GM19099 (cell line): Measurements from ENCODE around the gene CHCHD6.

ENCODE experiments used
- POLR2A ChIP-seq: IDR thresholded peaks from 3 replicates; pipeline ENCODE4 v1.6.1; 2011; ENCODE audit warnings: low read depth; ENCODE audit not compliant: insufficient read length; ENCODE audit errors: extremely low read depth

The CHCHD6 gene

GRCh38 chr3:126714276-126714900, 10.3 kb downstream of the CHCHD6 start:
- TF ChIP-seq POLR2A, result no peak

DNA sequence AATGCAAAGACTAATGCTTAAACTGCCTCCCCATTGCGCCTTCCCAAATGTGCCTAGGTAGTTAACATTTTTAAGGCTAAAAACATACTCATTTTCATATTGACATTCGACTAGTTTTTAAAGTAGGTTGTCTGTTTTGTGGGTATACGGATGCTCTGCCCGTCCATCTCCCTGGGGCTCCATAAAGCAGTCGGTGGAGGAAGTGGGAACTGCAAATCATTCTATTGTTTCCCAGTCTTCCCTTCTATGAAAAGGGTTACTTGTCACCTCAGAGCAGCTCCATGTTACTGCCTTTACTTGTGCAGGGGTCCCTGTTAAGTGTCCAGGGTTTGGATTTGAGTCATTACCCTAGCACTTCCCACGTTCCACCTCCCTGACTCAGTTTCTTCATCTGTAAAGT, 10.9 kb downstream of the CHCHD6 start:
- no peak for TF ChIP-seq POLR2A

- no peak for TF ChIP-seq POLR2A
These were observed 11.4 kb downstream of the CHCHD6 start for GRCh38 chr3:126715432-126715831.

DNA sequence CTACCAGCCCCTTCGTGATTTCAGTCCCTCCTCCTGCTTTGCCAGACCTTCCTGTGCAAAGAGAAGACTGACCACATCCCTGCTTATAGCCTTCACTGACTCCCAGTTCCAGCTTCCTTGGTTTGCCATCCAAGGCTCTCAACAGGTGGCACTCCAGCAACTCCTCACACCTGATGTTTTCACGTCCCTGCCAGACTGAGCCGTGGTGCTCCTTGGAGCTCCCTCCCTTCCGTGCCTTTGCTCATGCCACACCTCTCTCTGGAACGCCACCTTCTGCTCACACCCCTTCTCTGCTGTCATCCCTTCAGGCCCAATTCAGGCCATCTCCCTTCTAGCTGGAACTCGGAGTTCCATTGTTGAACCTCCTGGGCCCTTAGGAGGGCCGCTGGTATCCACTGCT, 12.0 kb downstream of the CHCHD6 start:
- no peak for TF ChIP-seq POLR2A

DNA sequence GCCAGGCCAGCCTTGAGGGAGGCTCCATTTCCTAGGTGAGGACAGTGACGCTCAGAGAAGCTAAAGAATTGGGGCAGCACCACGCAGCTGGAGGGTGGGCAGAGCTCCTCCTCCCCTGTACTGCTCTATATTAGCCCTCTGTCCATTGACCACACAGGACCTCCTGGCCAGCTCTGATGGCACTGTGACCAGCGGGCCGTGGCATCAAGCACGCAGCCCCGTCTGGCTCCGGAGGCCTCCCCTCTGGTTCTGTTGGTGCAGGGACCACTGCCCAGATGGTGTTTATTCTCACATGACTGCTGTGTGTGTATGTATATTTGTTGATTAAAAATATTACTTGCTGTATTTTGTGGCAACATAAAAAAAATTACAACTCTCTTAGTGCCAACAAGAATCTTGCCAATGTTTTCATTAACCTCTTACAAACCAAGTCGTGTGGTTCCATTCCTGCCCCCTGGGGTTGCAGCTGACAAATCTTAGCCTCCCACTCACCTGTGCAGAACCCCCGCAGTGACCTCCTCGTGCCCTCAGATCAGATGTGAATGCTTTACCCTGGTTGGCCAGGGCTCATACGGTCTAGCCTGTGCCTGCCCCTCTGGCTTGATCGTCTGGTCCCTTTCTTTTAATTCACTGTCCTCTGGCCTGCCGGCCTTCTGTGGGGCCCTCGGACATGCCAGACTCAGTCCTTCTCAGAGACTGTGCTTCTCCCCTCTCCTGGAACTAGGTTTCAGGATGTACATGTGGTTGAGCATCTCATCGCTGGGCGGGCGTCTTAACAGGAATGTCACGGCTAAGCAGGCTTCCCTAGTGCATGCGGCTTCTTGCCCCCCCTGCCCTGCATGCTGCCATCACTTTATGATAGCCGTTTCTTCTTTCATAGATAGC, 14.8 kb downstream of the CHCHD6 start:
- no peak for TF ChIP-seq POLR2A

DNA sequence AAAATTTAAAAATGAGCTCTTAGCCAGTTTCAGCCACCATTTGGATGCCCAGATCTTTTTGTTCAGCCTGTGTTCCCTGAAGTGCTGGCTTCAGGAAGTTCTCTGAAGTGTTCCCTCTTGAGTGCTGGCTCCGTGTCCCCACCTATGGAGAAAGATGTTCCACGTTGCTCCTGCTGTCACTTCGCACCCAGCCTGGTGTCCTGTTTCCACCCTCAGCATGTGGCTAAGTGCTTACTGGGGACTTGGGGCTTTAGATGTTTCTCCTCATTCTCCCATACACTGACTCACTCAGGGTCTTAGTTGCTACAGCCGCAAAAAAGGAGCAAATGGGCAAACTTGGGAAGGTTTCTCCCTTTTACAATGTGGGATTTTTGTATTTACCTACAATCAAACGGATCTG, 16.6 kb downstream of the CHCHD6 start:
- TF ChIP-seq POLR2A, result no peak

DNA sequence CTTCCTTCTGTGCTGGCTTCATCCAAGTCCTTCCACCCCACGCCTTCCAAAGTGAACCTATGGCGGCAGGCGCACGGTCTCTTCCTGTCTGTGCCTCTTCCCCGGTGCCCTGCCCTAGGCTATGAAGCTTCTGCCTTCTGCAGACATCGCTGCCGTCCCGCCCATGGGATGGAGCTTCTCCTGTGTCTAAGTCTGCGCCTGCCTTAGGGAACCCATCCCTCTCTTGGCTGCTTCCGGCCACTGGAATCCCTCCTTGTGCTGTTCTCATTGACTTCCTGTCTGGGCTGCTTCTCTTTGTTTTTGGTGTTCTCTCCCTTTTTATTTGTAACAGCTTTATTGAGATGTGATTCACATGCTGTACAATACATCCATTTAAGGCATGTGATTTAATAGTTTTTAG, 17.2 kb downstream of the CHCHD6 start:
- no peak for TF ChIP-seq POLR2A

- no peak for TF ChIP-seq POLR2A
These were observed 19.2 kb downstream of the CHCHD6 start for GRCh38 chr3:126723237-126723636.

- no peak for TF ChIP-seq POLR2A
These were observed 19.8 kb downstream of the CHCHD6 start for GRCh38 chr3:126723801-126724200.

GRCh38 chr3:126728680-126729079, 24.6 kb downstream of the CHCHD6 start:
- TF ChIP-seq POLR2A, result no peak

GRCh38 chr3:126730376-126730775, 26.3 kb downstream of the CHCHD6 start:
- no peak for TF ChIP-seq POLR2A

DNA sequence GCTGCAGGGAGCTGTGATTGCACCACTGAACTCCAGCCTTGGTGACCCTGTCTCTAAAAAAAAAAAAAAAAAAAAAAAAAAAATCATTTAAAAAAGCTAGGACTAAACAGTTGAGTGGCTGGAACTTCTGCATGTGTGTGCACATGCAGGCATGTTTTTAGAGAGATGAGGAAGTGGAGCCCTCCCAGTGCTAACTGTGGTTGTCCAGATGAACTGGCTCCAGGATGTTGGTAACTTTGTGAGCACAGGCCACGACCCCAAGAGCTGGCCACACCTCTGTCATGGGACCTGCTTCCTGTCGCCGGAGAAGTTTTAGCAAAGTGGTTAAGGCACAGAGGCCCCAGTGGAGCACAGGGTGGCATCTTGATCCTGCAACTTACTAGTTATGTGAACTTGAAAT, 27.0 kb downstream of the CHCHD6 start:
- TF ChIP-seq POLR2A, result no peak

- TF ChIP-seq POLR2A, result no peak
These were observed 28.4 kb downstream of the CHCHD6 start for GRCh38 chr3:126732281-126733060.

- no peak for TF ChIP-seq POLR2A
These were observed 29.0 kb downstream of the CHCHD6 start for GRCh38 chr3:126733061-126733430.

DNA sequence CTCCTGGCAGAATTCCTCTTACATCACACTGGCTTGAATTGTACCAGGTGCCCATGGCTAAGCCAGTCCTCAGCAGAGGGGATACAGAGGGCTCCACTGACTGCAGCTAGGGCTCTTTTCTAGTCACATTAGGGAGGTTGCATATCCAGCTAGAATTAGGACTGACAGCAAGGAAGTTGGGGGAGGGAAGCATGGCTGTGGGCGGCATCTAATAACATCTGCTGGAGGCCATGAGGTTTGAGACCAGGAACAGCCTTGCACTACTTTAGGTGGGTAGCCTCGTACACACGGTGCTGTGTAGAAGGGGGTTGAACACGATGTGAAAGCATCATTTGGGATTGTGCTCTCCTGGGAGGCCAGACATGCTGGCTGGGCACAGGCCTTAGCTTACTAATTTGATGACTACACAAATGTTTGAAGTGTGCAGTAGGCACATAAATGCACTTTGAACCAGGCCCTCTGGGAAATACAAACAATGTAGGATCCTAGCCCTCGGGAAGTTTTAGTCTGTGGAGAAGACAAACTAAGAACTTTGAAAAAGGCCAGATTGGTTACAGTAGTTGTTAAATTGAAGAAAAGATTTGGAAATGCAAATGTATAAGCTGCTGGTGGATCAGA, 30.2 kb downstream of the CHCHD6 start:
- no peak for TF ChIP-seq POLR2A
